ENCODE data around the gene SARS1. TPM values are rescaled to one million over a fixed set of nuclear protein-coding genes. Genes with fewer than 3 reads are reported as not detected.
"Not testable (repeated sequence)": the region's sequence is repeated elsewhere in the genome, so short reads cannot be mapped to it uniquely, and the experiment has no call there.

The SARS1 gene
- total and polyA plus RNA-seq, 7 donors = 100 to 160 (median 135) TPM

GRCh38 chr1:109281680-109282496, 68.2 kb downstream of the SARS1 start:
- Histone ChIP-seq H3K4me1 (peaks cover 0 to 25% (median 20%) of the 10 kb centered on the region in 4 donors), H3K4me3 (peak overlapping the region in 3 of 4 donors; percentile 56 to 66 (median 59))
- intact Hi-C loops (cut with DNase I) = no loop called here

GRCh38 chr1:109282497-109282951, 68.8 kb downstream of the SARS1 start:
- Histone ChIP-seq H3K4me1 (peaks cover 0 to 25% (median 20%) of the 10 kb centered on the region in 4 donors), H3K27me3 (no peaks in the 10 kb centered on the region), H3K9me3 (no peaks in the 10 kb centered on the region), H3K4me3 (peak overlapping the region; percentile 52 to 66 (median 58)), H3K27ac (peak overlapping the region; percentile 85 to 93 (median 90)), H3K36me3 (no peaks in the 10 kb centered on the region)
- TF ChIP-seq EP300 (IDR thresholded peaks at IDR 0.05) (no peak), POLR2A (IDR thresholded peaks at IDR 0.05) (no peak), POLR2AphosphoS5 (IDR thresholded peaks at IDR 0.05) (no peak)
- TF ChIP-seq, protein P1, sequence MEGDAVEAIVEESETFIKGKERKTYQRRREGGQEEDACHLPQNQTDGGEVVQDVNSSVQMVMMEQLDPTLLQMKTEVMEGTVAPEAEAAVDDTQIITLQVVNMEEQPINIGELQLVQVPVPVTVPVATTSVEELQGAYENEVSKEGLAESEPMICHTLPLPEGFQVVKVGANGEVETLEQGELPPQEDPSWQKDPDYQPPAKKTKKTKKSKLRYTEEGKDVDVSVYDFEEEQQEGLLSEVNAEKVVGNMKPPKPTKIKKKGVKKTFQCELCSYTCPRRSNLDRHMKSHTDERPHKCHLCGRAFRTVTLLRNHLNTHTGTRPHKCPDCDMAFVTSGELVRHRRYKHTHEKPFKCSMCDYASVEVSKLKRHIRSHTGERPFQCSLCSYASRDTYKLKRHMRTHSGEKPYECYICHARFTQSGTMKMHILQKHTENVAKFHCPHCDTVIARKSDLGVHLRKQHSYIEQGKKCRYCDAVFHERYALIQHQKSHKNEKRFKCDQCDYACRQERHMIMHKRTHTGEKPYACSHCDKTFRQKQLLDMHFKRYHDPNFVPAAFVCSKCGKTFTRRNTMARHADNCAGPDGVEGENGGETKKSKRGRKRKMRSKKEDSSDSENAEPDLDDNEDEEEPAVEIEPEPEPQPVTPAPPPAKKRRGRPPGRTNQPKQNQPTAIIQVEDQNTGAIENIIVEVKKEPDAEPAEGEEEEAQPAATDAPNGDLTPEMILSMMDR (IDR thresholded peaks at IDR 0.05) = no peak
- 8 to 18% methylated on average over 10 of the region's 10 CpGs for WGBS, 2 donors
- DNase-seq = no peak
- intact Hi-C loops (cut with DNase I) = no loop called here

More at GRCh38 chr1:109281680-109282496, 68.2 kb downstream of the SARS1 start:
- Histone ChIP-seq H3K9me3 (no peaks in the 10 kb centered on the region), H3K27ac (peak overlapping the region in 3 of 4 donors; percentile 87 to 93 (median 93)), H3K27me3 (no peaks in the 10 kb centered on the region), H3K36me3 (no peaks in the 10 kb centered on the region)
- TF ChIP-seq EP300 (IDR thresholded peaks at IDR 0.05) = no peak
- TF ChIP-seq, protein P1 (IDR thresholded peaks at IDR 0.05) = no peak
- no peak for TF ChIP-seq POLR2A (IDR thresholded peaks at IDR 0.05)
- TF ChIP-seq POLR2AphosphoS5 (IDR thresholded peaks at IDR 0.05) = no peak
- DNase-seq = no peak
- WGBS, 2 donors = 77 to 85% methylated on average over 28 of the region's 28 CpGs

- no peaks in the 10 kb centered on the region for H3K36me3 ChIP-seq
- TF ChIP-seq POLR2A (IDR thresholded peaks at IDR 0.05) (peak; percentile 47 to 75), POLR2AphosphoS5 (IDR thresholded peaks at IDR 0.05) (peak; percentile 80 to 92 (median 91)), EP300 (IDR thresholded peaks at IDR 0.05) (no peak)
- TF ChIP-seq, protein P1 (IDR thresholded peaks at IDR 0.05) = peak; percentile 34 to 67 (median 44)
- no peaks in the 10 kb centered on the region for H3K27me3 ChIP-seq
- 1% methylated on average over 56 of the region's 56 CpGs for WGBS, 2 donors
- peak; percentile 98 for DNase-seq
- H3K4me1 ChIP-seq = peaks cover 0 to 25% (median 20%) of the 10 kb centered on the region in 4 donors
- intact Hi-C loops (cut with DNase I) = no loop called here
- peak within 1 kb of the TSS; percentile 85 to 93 (median 90) for H3K27ac ChIP-seq
- peak within 1 kb of the TSS; percentile 52 to 66 (median 58) for H3K4me3 ChIP-seq
- no peaks in the 10 kb centered on the region for H3K9me3 ChIP-seq
Observed at GRCh38 chr1:109282952-109283747, 69.4 kb downstream of the SARS1 start, which contains the start of gene PSRC1. Gene PSRC1 (minus strand): TSS chr1:109283145.

DNA sequence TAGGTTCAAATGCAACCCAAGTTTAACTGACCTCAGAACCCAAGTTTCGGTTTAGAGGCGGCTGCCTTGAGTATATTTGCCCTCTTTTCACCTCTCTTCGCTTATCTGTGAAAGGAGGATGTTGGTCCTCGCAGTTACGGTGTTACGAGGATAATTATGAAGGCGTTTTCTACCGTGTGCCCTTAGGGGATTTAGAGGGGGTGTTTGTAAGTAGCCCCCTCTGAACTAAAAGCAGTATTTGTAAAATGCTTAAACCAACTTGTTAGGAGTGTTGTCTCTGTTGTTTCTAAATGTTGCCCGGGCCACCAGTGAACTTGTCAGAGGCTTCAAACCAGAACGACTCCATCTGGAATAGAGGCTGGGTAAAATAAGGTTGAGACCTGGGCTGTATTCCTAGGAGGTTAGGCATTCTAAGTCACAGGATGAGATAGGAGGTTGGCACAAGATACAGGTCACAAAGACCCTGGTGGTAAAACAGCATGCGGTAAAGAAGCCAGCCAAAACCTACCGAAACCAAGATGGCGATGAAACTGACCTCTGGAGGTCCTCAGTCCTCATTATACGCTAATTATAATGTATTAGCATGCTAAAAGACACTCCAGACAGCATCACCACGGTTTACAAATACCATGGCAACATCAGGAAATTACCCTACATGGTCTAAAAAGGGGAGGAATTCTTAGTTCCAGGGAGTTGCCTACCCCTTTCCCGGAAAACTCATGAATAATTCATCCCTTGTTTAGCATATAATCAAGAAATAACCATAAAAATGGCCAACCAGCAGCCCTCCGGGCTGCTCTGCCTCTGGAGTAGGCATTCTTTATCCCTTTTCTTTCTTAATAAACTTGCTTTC, 70.3 kb downstream of the SARS1 start:
- Histone ChIP-seq H3K4me3 (peak overlapping the region; percentile 52 to 66 (median 58)), H3K9me3 (no peaks in the 10 kb centered on the region), H3K4me1 (peaks cover 0 to 25% (median 20%) of the 10 kb centered on the region in 4 donors), H3K27me3 (no peaks in the 10 kb centered on the region), H3K27ac (peak overlapping the region; percentile 85 to 93 (median 90)), H3K36me3 (no peaks in the 10 kb centered on the region)
- 39 to 52% methylated on average over 17 of the region's 17 CpGs for WGBS, 2 donors
- TF ChIP-seq, protein P1 (IDR thresholded peaks at IDR 0.05) = no peak
- no peak for TF ChIP-seq EP300 (IDR thresholded peaks at IDR 0.05)
- TF ChIP-seq POLR2AphosphoS5 (IDR thresholded peaks at IDR 0.05) = no peak
- no peak for TF ChIP-seq POLR2A (IDR thresholded peaks at IDR 0.05)
- DNase-seq = no peak
- intact Hi-C loops (cut with DNase I) = no loop called here

DNA sequence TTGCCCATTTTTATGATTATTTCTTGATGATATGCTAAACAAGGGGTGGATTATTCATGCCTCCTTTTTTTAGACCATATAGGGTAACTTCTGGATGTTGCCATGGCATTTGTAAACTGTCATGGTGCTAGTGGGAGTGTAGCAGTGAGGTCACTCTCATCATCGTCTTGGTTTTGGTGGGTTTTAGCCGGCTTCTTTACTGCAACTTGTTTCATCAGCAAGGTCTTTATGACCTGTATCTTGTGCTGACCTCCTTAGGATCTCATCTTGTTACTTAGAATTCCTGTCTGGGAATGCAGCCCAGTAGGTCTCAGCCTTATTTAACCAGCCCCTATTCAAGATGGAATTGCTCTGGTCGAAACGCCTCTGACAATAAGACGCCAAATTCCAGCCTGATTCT, 73.0 kb downstream of the SARS1 start:
- 92% methylated on average over 5 of the region's 5 CpGs for WGBS, 2 donors
- H3K27ac ChIP-seq; H3K27me3 ChIP-seq; intact Hi-C loops (cut with DNase I); H3K4me3 ChIP-seq; H3K9me3 ChIP-seq; H3K36me3 ChIP-seq; DNase-seq: not testable (repeated sequence)
- H3K4me1 ChIP-seq = peaks cover 0 to 21% (median 19%) of the 10 kb centered on the region in 4 donors

All from sigmoid colon (tissue), 7 donors.